ENCODE data around the gene PGS1.
A peak's percentile ranks its signal among the peaks of the same experiment; 100 is the strongest.

Gene PGS1

DNA sequence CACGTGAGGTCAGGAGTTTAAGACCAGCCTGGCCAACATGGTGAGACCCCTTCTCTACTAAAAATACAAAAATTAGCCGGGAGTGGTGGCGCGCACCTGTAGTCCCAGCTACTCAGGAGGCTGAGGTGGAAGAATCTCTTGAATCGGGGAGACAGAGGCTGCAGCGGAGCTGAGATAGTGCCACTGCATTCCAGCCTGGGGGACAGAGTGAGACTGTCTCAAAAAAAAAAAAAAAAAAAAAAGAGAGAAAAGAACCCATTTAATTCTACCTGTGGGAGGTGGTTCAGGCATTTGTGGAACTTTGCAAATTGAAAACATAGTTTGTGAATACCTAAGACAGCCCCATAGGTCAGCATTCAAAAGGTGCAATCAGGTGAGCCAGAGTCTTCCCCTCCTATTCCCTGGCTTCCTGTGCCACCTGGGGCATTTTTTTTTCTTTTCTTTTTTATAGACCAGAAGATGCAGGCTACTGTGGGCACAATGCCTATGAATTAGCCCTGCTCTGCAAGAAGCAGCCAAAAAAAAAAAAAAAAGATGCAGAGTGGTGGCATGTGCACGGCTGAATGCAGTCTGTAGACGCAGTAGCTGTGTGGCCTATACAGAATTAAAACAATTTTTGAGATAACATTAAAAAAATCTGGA is 9.5 kb upstream of the PGS1 start:
- TF ChIP-seq RAD21 (IDR thresholded peaks at IDR 0.05; ENCODE audit: low read depth) = no peak
- peak; percentile 32; the same call in 1 of the 2 replicates for TF ChIP-seq EP300 (IDR thresholded peaks at IDR 0.05; ENCODE audit: borderline replicate concordance)

DNA sequence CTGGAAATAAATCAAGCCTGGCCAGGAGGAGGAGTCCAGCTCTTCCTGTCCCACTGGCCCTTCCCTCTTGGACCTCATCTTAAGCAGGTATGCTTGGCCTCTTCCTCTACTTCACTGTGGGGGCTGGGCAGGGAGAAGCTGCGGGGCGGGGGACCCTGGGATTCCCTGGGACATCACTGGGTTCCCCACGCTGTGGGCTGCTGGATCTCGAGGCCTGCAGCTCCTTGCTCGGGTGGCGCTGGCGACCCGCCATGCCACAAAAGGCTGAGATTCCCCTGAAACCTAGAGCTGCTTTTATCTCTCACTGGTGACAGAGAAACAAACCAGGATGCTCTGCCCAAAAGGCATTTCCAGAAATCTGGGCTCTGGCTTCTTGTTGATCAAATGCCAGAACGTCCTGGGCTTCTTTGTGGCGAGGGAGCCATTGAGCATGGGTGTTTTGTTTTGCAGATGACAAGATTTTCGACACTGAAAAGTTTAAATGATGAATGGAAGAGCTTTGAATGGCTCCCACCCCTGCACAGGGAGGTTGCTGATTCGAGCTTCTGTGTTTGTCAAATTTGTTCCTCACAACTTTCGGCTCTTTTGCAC is 8.6 kb upstream of the PGS1 start:
- TF ChIP-seq FOXM1 (IDR thresholded peaks at IDR 0.05; ENCODE audit: borderline replicate concordance, low read depth) (no peak), RAD21 (IDR thresholded peaks at IDR 0.05; ENCODE audit: low read depth) (no peak), YY1 (IDR thresholded peaks at IDR 0.05; ENCODE audit: low read depth) (no peak), TEAD4 (IDR thresholded peaks at IDR 0.05) (no peak), EGR1 (IDR thresholded peaks at IDR 0.05) (no peak), CREB1 (IDR thresholded peaks at IDR 0.05; ENCODE audit: low read depth) (no peak), TAF1 (IDR thresholded peaks at IDR 0.05; ENCODE audit: low read depth) (no peak), NFIC (IDR thresholded peaks at IDR 0.05) (no peak)
- TF ChIP-seq, protein P1, sequence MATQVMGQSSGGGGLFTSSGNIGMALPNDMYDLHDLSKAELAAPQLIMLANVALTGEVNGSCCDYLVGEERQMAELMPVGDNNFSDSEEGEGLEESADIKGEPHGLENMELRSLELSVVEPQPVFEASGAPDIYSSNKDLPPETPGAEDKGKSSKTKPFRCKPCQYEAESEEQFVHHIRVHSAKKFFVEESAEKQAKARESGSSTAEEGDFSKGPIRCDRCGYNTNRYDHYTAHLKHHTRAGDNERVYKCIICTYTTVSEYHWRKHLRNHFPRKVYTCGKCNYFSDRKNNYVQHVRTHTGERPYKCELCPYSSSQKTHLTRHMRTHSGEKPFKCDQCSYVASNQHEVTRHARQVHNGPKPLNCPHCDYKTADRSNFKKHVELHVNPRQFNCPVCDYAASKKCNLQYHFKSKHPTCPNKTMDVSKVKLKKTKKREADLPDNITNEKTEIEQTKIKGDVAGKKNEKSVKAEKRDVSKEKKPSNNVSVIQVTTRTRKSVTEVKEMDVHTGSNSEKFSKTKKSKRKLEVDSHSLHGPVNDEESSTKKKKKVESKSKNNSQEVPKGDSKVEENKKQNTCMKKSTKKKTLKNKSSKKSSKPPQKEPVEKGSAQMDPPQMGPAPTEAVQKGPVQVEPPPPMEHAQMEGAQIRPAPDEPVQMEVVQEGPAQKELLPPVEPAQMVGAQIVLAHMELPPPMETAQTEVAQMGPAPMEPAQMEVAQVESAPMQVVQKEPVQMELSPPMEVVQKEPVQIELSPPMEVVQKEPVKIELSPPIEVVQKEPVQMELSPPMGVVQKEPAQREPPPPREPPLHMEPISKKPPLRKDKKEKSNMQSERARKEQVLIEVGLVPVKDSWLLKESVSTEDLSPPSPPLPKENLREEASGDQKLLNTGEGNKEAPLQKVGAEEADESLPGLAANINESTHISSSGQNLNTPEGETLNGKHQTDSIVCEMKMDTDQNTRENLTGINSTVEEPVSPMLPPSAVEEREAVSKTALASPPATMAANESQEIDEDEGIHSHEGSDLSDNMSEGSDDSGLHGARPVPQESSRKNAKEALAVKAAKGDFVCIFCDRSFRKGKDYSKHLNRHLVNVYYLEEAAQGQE (IDR thresholded peaks at IDR 0.05; ENCODE audit: low read depth) = no peak
- TF ChIP-seq, protein P2, sequence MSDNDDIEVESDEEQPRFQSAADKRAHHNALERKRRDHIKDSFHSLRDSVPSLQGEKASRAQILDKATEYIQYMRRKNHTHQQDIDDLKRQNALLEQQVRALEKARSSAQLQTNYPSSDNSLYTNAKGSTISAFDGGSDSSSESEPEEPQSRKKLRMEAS (IDR thresholded peaks at IDR 0.05) = no peak

DNA sequence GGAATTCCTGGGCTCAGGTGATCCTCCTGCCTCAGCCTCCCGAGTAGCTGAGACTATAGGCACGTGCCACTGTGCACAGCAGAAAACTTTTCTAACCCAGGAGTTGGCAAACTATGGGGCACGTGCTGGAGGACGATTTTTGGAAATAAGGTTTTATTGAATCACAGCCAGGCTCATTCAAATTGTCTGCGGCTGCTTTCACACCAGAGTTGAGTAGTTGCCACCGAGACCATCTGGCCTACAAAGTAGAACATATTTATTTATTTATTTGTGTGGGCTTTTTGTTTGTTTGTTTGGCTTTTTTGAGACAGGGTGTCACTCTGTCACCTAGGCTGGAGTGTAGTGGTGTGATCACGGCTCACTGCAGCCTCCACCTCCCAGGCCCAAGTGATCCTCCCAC is 7.4 kb upstream of the PGS1 start:
- TF ChIP-seq TCF12 (IDR thresholded peaks at IDR 0.05; ENCODE audit: low read depth) (no peak), YY1 (IDR thresholded peaks at IDR 0.05; ENCODE audit: low read depth) (no peak), CREB1 (IDR thresholded peaks at IDR 0.05; ENCODE audit: low read depth) (no peak), RAD21 (IDR thresholded peaks at IDR 0.05; ENCODE audit: low read depth) (no peak), ZBTB7A (IDR thresholded peaks at IDR 0.05; ENCODE audit: low read depth) (no peak), EP300 (IDR thresholded peaks at IDR 0.05; ENCODE audit: borderline replicate concordance) (no peak), EGR1 (IDR thresholded peaks at IDR 0.05) (no peak), TEAD4 (IDR thresholded peaks at IDR 0.05) (no peak), NFIC (IDR thresholded peaks at IDR 0.05) (no peak)

DNA sequence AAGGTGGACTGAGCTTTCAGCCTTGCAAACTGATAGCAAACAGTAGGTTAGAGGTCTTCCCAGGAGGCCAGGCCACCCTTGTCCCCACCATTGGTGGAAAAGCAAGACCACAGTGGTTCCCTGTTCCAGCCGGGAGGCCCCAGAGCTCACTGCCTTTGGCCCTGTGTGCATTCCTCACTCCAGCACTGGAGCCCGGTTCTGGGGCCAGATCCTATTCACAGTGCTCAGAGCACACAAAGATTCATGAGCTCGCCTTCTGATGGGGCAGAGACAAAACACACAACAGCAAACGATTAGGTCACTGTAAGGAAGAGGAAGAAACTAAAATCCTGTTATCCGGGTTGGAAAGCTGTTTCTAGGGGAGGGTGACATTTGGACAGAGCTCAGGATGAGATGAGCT is 5.6 kb upstream of the PGS1 start:
- TF ChIP-seq CREB1 (IDR thresholded peaks at IDR 0.05; ENCODE audit: low read depth) (no peak), NFIC (IDR thresholded peaks at IDR 0.05) (no peak), CEBPB (IDR thresholded peaks at IDR 0.05) (no peak), EGR1 (IDR thresholded peaks at IDR 0.05) (no peak), ZBTB7A (IDR thresholded peaks at IDR 0.05; ENCODE audit: low read depth) (no peak), EP300 (IDR thresholded peaks at IDR 0.05; ENCODE audit: borderline replicate concordance) (no peak), TAF1 (IDR thresholded peaks at IDR 0.05; ENCODE audit: low read depth) (no peak), YY1 (IDR thresholded peaks at IDR 0.05; ENCODE audit: low read depth) (no peak), FOXM1 (IDR thresholded peaks at IDR 0.05; ENCODE audit: borderline replicate concordance, low read depth) (no peak), RAD21 (IDR thresholded peaks at IDR 0.05; ENCODE audit: low read depth) (no peak), TEAD4 (IDR thresholded peaks at IDR 0.05) (no peak)
- TF ChIP-seq, protein P1 (IDR thresholded peaks at IDR 0.05; ENCODE audit: low read depth) = no peak
- TF ChIP-seq, protein P3, sequence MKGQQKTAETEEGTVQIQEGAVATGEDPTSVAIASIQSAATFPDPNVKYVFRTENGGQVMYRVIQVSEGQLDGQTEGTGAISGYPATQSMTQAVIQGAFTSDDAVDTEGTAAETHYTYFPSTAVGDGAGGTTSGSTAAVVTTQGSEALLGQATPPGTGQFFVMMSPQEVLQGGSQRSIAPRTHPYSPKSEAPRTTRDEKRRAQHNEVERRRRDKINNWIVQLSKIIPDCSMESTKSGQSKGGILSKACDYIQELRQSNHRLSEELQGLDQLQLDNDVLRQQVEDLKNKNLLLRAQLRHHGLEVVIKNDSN (IDR thresholded peaks at IDR 0.05) = no peak

DNA sequence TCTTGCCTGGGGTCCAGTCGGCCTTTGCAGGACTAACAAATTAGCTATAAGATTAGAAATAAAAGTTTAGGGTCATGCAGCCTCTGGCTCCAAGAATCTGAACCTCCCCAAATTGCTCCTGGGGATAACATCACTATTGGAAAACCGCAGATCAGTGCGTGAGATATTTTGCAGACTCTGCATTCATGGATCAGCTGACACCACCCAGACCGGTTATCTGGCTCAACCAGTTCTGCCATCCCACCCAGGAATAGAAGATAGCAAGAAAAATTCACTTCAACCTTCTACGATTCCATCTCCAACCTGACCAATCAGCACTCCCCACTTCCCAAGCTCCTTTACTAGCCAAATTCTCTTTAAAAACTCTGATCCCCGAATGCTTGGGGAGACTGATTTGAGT is 4.3 kb upstream of the PGS1 start:
- TF ChIP-seq ZBTB7A (IDR thresholded peaks at IDR 0.05; ENCODE audit: low read depth) (no peak), RAD21 (IDR thresholded peaks at IDR 0.05; ENCODE audit: low read depth) (no peak), CEBPB (IDR thresholded peaks at IDR 0.05) (no peak), EP300 (IDR thresholded peaks at IDR 0.05; ENCODE audit: borderline replicate concordance) (no peak), EGR1 (IDR thresholded peaks at IDR 0.05) (no peak), TCF12 (IDR thresholded peaks at IDR 0.05; ENCODE audit: low read depth) (no peak), CREB1 (IDR thresholded peaks at IDR 0.05; ENCODE audit: low read depth) (no peak), TEAD4 (IDR thresholded peaks at IDR 0.05) (no peak), FOXM1 (IDR thresholded peaks at IDR 0.05; ENCODE audit: borderline replicate concordance, low read depth) (no peak), NFIC (IDR thresholded peaks at IDR 0.05) (no peak)
- TF ChIP-seq, protein P3 (IDR thresholded peaks at IDR 0.05) = no peak
- TF ChIP-seq, protein P1 (IDR thresholded peaks at IDR 0.05; ENCODE audit: low read depth) = no peak
